Mucosa of stomach (tissue), 1 donor: ENCODE measurements around the gene RAF1.

Experiments
- H3K27me3 ChIP-seq: one replicate; pipeline ENCODE4 v1.7.0; 2013; ENCODE audit warnings: mild to moderate bottlenecking, low read length; ENCODE audit not compliant: control insufficient read depth, insufficient read depth
- H3K36me3 ChIP-seq: one replicate; pipeline ENCODE4 v1.7.0; 2013; ENCODE audit warnings: low read length; ENCODE audit not compliant: control insufficient read depth, insufficient read depth
- H3K4me1 ChIP-seq: one replicate; pipeline ENCODE4 v1.7.0; 2013; ENCODE audit warnings: mild to moderate bottlenecking, low read length; ENCODE audit not compliant: control insufficient read depth, insufficient read depth
- H3K4me3 ChIP-seq: one replicate; pipeline ENCODE4 v1.7.0; 2013; ENCODE audit warnings: low read length
- H3K9ac ChIP-seq: one replicate; pipeline ENCODE4 v1.7.0; 2013; ENCODE audit warnings: mild to moderate bottlenecking, low read length, moderate library complexity
- H3K9me3 ChIP-seq: one replicate; pipeline ENCODE4 v1.7.0; 2013; ENCODE audit warnings: mild to moderate bottlenecking, low read length, moderate library complexity; ENCODE audit not compliant: control insufficient read depth
- donor health status: Pancreatic carcinoma.

The RAF1 gene

DNA sequence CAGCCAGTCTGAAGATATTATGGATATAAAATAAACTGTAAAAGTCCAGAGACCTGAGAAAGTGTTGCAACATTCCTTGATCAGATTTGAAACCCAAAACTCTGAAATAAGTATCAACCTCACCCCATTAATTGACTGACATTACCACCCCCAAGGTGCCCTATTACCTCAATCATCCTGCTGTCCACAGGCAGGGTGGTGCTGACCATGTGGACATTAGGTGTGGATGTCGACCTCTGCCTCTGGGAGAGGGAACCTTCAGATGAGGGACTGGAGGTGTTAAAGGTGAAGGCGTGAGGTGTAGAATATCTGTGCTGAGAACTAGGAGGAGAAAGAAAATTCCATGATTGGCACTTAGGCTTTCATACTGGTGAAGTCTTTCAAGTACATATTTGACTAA lies 59.9 kb downstream of the RAF1 start:
- H3K9me3 ChIP-seq = no peaks in the 10 kb centered on the region

DNA sequence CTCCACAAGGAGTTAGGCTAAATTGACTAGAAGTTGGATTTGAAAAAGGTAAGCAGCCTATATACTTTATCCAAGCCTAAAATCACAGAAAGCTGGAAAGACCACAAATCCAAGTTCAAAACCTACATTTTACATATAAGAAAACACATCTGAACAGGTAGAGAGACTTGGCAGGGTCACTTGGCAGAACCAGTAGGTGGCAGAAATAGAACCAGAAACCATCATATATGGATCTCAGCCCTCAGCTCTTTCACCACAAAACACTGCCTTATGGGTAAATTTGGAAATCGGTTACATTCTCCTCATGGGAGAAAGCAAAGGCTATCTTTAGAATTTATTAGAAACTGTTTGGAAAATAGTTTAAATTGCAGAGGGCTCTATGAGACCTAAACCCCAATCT lies 62.8 kb downstream of the RAF1 start:
- H3K4me1 ChIP-seq = no peaks in the 10 kb centered on the region
- H3K36me3 ChIP-seq = no peaks in the 10 kb centered on the region
- no peak overlapping the region for H3K9ac ChIP-seq
- H3K27me3 ChIP-seq = no peaks in the 10 kb centered on the region
- H3K9me3 ChIP-seq = no peaks in the 10 kb centered on the region
- no peak overlapping the region for H3K4me3 ChIP-seq

More for the DNA sequence above, 59.9 kb downstream of the RAF1 start:
- Histone ChIP-seq H3K9ac (no peak overlapping the region), H3K36me3 (peaks cover 5% of the 10 kb centered on the region), H3K27me3 (no peaks in the 10 kb centered on the region), H3K4me3 (no peak overlapping the region), H3K4me1 (peaks cover 2% of the 10 kb centered on the region)

DNA sequence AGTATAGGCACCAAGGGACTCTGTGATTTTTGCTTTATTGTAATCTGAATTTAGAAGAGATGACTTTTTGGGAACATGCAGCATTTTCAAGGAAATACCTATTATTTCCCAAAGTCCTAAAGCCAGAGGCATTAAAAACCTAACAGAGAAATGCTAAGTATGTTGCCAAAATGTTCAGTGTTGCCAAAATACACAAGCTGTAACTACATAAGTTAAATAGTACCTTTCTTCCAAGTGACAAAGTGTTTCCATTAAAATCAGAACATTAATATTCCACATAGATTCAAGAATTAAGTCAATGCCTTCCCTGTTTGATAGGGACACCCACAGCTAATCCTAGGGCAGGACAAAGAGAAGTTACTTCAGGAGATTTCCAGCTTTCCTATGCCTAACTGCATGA lies 65.0 kb downstream of the RAF1 start:
- no peak overlapping the region for H3K9ac ChIP-seq
- H3K27me3 ChIP-seq = no peaks in the 10 kb centered on the region
- no peaks in the 10 kb centered on the region for H3K4me1 ChIP-seq
- H3K4me3 ChIP-seq = no peak overlapping the region
- H3K9me3 ChIP-seq = no peaks in the 10 kb centered on the region
- no peaks in the 10 kb centered on the region for H3K36me3 ChIP-seq

DNA sequence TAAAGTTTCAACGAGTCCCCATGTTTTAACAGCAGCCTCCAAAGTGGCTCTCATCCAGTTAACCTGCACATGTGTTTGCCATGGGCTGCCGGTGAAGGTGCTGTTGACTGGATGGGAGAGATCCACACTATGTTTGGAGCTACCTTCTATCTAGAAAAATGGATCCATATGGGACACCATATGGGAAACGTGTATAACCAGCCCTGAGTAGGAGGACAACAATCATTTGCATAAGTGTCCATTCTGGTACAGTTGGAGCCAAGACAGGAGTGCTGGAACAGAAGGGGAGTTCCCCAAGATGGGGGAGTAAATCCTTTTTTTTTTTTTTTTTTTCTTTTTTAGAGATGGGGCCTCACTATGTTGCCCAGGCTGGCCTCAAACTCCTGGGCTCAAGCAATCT lies 70.4 kb downstream of the RAF1 start:
- Histone ChIP-seq H3K4me1 (no peaks in the 10 kb centered on the region), H3K36me3 (peaks cover 5% of the 10 kb centered on the region), H3K9ac (no peak overlapping the region), H3K9me3 (no peaks in the 10 kb centered on the region), H3K4me3 (no peak overlapping the region), H3K27me3 (no peaks in the 10 kb centered on the region)

DNA sequence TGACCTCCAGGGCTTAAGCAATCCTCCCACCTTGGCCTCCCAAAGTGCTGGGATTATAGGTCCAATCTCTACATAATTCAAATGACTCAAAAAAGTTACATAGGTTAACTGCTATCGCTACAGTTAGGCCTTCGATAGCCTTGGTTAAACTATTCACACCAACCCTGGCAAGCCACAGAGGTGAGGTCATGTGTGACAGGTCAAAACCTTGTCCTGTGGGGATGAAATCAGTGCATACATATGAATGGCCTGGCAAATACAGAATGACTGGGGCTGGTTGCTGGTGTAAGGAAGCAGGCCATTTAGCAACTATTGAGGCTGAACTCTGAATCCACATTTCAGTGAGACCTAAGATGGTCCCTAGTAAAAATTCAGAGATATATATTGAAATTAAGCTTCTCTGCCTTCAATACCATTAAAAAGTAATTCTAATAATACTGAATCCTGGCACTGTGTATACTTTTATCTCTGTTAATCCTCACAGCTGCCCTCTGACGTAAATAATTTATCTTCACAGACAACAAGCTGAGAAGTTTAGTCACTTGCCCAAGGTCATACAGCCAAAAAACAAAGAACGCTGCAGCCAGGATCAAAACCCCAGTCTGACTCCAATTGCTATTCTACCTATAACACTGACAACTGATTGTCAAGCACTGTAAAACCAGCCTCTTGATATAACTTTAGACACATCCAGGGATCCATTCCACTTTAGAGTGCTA lies 71.8 kb downstream of the RAF1 start:
- Histone ChIP-seq H3K4me1 (no peaks in the 10 kb centered on the region), H3K4me3 (no peak overlapping the region), H3K9me3 (no peaks in the 10 kb centered on the region), H3K27me3 (no peaks in the 10 kb centered on the region), H3K36me3 (peaks cover 5% of the 10 kb centered on the region), H3K9ac (no peak overlapping the region)

DNA sequence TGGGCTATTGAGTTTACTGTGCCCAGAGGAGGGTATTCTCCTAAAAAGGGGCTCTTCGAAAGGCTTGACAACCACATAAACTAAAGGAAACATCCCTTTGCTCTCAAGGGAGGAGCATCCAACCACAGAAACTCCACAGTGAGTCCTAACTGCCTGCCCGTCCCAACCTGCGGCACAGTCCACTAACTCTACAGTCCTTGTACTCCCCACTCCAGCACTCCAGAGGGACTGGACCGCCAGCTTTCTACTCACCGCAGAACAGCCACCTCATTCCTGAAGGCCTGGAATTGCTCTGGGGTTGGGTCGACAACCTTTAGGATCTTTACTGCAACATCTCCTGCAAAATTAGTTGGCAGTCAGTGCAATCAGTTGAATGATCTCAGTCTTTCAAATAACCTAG lies 72.5 kb downstream of the RAF1 start:
- H3K36me3 ChIP-seq = peaks cover 5% of the 10 kb centered on the region
- no peaks in the 10 kb centered on the region for H3K4me1 ChIP-seq
- H3K27me3 ChIP-seq = no peaks in the 10 kb centered on the region
- H3K9ac ChIP-seq = no peak overlapping the region
- no peaks in the 10 kb centered on the region for H3K9me3 ChIP-seq
- no peak overlapping the region for H3K4me3 ChIP-seq

DNA sequence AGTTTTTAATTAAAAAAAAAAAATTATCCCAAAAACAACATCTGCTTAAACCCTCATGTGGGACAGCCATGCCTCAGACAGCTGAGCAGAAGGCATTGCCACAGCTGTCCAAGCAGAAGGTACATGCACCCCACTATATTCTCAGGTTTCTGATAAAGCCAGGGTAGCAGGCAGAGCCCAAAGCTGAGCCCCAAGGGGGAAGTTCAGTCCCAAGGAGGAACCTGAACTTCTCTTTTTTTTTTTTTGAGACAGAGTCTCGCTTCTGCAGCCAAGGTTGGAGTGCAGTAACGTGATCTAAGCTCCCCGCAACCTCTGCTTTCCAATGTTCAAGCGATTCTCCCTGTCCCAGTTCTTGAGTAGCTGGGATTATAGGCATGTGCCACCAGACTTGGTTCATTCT lies 73.8 kb downstream of the RAF1 start:
- no peaks in the 10 kb centered on the region for H3K4me1 ChIP-seq
- no peak overlapping the region for H3K4me3 ChIP-seq
- H3K36me3 ChIP-seq = peaks cover 10% of the 10 kb centered on the region
- H3K27me3 ChIP-seq = no peaks in the 10 kb centered on the region
- H3K9ac ChIP-seq = no peak overlapping the region
- no peaks in the 10 kb centered on the region for H3K9me3 ChIP-seq

DNA sequence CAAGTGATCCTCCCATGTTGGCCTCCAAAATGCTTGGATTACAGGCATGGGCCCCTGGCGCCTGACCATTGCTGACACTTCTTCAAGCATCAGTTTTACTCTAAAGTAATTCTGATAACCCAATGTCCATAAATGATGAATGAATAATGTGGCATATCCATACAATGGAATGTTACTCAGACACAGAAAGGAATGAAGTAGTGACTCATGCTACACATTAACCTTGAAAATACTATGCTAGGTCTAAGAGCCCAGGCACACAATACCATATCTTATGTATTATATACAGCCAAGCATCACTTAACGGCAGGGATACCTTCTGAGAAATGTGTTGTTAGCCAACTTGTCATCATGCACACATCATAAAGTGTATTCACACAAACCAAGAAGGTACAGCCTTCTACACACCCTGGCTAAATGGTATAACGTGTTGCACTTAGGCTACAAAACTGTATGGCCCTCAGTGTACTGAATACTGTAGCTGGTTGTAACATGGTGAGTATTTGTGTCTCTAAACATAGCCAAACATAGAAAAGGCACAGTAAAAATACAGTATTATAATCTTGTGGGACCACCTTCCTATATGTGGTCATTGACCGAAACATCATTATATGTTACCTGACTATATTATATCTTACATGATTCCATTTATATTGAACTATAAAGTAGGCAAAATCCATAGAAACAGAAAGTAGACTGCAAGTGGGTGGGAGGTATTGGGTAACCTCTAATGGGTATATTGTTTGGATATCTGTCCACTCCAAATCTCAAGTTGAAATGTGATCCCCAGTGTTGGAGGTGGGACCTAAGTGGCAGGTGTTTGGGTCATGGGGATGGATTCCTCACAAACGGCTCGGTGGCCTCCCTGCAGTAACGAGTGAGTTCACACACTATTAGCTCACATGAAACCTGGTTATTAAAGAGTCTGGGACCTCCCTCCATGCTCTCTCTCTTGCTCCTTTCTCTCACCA lies 75.6 kb downstream of the RAF1 start:
- Histone ChIP-seq H3K4me3 (no peak overlapping the region), H3K27me3 (no peaks in the 10 kb centered on the region), H3K36me3 (peaks cover 18% of the 10 kb centered on the region), H3K9me3 (no peaks in the 10 kb centered on the region), H3K4me1 (no peaks in the 10 kb centered on the region), H3K9ac (no peak overlapping the region)

DNA sequence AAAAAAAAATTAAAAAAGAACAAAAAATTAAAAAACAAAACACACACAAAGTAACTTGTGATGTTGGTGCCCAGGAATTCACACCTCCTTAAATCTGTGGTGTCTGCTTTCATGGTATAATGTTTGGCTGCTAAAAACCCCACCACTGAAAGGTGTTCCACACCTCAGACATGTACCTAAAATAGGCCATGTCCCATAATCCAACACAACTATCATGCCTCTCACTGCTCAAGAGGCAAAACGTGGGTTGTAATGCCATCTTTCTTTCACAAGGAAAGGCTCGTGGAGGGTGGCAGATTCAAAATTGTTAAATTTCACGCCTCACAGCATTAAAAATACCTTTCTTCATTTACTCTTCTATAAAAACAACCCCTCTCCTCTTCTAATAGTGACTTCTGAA lies 77.5 kb downstream of the RAF1 start:
- no peak overlapping the region for H3K4me3 ChIP-seq
- no peak overlapping the region for H3K9ac ChIP-seq
- peaks cover 19% of the 10 kb centered on the region for H3K36me3 ChIP-seq
- no peaks in the 10 kb centered on the region for H3K27me3 ChIP-seq
- H3K4me1 ChIP-seq = peaks cover 4% of the 10 kb centered on the region
- no peaks in the 10 kb centered on the region for H3K9me3 ChIP-seq

DNA sequence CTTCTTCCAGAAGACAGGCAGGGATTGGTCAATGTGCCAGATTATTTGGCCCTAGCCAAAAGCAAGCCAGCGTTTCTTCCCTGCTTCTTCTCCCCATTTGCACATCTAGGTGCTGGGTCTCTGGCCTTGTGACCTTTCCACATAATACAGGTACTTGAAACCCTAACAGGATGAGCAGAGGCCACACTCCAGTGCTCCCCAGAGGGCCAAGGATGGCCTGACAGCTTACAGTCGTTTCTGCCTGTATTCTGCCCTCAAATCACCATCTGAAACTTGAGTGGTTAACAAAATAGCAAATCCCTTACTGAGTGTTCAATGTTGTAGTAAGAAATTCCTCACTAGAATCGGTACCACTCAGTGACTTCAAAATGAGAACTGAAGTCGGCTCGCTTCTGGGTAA lies 77.9 kb downstream of the RAF1 start:
- H3K9ac ChIP-seq = no peak overlapping the region
- H3K36me3 ChIP-seq = peaks cover 15% of the 10 kb centered on the region
- H3K27me3 ChIP-seq = no peaks in the 10 kb centered on the region
- no peak overlapping the region for H3K4me3 ChIP-seq
- no peaks in the 10 kb centered on the region for H3K9me3 ChIP-seq
- H3K4me1 ChIP-seq = peaks cover 4% of the 10 kb centered on the region

DNA sequence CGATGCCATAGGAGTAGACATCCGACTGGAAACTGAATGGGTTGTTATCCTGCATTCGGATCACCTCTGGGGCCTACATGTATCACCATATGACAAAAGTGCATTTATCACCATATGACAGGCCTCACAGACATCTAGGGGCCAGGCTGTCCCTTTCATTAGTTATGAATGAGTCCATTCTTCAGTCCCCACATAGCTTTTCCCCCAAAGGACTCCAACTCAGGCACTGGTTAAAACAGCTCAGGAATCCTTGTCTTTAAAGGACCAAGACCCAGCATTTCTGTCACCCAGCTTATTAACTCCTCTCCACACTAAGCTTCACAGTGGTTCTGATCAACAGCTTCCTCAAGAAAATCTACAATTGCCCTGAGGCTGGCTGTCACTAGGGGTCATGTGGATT lies 78.7 kb downstream of the RAF1 start:
- Histone ChIP-seq H3K27me3 (no peaks in the 10 kb centered on the region), H3K9ac (no peak overlapping the region), H3K9me3 (no peaks in the 10 kb centered on the region), H3K4me3 (no peak overlapping the region), H3K4me1 (peaks cover 5% of the 10 kb centered on the region), H3K36me3 (peaks cover 15% of the 10 kb centered on the region)

DNA sequence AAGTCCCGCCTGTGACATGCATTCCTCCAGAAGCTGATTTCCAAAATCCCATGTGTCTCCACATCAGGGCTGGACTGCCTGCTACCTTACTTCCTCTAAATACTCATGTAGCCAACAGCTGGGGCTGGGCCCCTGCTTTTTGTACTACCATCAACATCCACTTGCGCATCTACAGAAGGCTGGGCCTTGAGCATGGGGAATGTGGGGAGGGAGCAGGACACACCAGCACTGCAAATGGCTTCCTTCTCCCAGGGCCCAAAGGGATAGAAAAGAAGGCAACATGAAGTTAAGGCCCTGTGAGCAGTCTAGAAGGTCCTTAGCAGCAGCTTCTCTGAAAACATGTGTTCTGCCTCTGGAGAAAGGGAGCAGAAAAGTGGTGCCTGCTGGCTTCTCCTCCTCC lies 79.8 kb downstream of the RAF1 start:
- Histone ChIP-seq H3K4me3 (no peak overlapping the region), H3K9ac (no peak overlapping the region), H3K27me3 (no peaks in the 10 kb centered on the region), H3K4me1 (peaks cover 16% of the 10 kb centered on the region), H3K9me3 (no peaks in the 10 kb centered on the region), H3K36me3 (peaks cover 15% of the 10 kb centered on the region)
